Activated CD8-positive, alpha-beta T cell treated with anti-CD3 and anti-CD28 coated beads for 36 hours (primary cell): ENCODE data around the gene UGT1A8. TPM values are rescaled to one million over a fixed set of nuclear protein-coding genes. Genes with fewer than 3 reads are reported as not detected.
"Not testable (repeated sequence)": the region's sequence is repeated elsewhere in the genome, so short reads cannot be mapped to it uniquely, and the experiment has no call there.

Experiments
- ATAC-seq: fragments of 200-7000 bp; cut with Tn5 transposase; one replicate; pipeline ENCODE4 v1.10.0; 2021; ENCODE audit warnings: mild to moderate bottlenecking, moderate library complexity
- CTCF ChIA-PET: fragments of 350-600 bp; sonication (Branson Sonifier 250); formaldehyde crosslinking; loops from one replicate; lab custom pipeline; 2021; ENCODE audit warnings: antibody characterized with exemption; lab: Charles Lee
- POLR2A ChIA-PET: fragments of 350-600 bp; sonication (Branson Sonifier 250); formaldehyde crosslinking; loops from one replicate; lab custom pipeline; 2021; ENCODE audit warnings: antibody characterized with exemption; lab: Charles Lee
- DNase-seq: peaks from one replicate; pipeline ENCODE4 v3.0.0-alpha.2; 2020
- H3K27ac Mint-ChIP-seq: one replicate; pipeline ENCODE4 v1.8.0; 2021; ENCODE audit warnings: mild to moderate bottlenecking, mixed read lengths
- H3K27me3 Mint-ChIP-seq: one replicate; pipeline ENCODE4 v1.8.0; 2021; ENCODE audit warnings: mixed read lengths
- H3K36me3 Mint-ChIP-seq: one replicate; pipeline ENCODE4 v1.8.0; 2021; ENCODE audit warnings: low read depth, mixed read lengths
- H3K4me1 Mint-ChIP-seq: one replicate; pipeline ENCODE4 v1.8.0; 2021; ENCODE audit warnings: low read depth, mixed read lengths
- H3K4me3 Mint-ChIP-seq: one replicate; pipeline ENCODE4 v1.8.0; 2021; ENCODE audit warnings: mild to moderate bottlenecking, moderate library complexity, mixed read lengths
- H3K9me3 Mint-ChIP-seq: one replicate; pipeline ENCODE4 v1.8.0; 2021; ENCODE audit warnings: mixed read lengths
- CTCF ChIP-seq: fragments of 200-600 bp; IDR thresholded peaks from one replicate; pipeline ENCODE4 v1.8.0; 2022; ENCODE audit warnings: antibody characterized with exemption, mild to moderate bottlenecking
- intact Hi-C: fragments of 100-400 bp; cut with micrococcal nuclease; formaldehyde crosslinking; loops from one replicate; pipeline ENCODE4 v1.10.0; 2022
- total RNA-seq, 2 experiments: library from RNA; stranded (reverse); gene quantifications; one replicate each; pipeline ENCODE4 v1.2.3, GENCODE V29; 2021

The UGT1A8 gene
- total RNA-seq, 2 experiments from 2014 or later = not detected

DNA sequence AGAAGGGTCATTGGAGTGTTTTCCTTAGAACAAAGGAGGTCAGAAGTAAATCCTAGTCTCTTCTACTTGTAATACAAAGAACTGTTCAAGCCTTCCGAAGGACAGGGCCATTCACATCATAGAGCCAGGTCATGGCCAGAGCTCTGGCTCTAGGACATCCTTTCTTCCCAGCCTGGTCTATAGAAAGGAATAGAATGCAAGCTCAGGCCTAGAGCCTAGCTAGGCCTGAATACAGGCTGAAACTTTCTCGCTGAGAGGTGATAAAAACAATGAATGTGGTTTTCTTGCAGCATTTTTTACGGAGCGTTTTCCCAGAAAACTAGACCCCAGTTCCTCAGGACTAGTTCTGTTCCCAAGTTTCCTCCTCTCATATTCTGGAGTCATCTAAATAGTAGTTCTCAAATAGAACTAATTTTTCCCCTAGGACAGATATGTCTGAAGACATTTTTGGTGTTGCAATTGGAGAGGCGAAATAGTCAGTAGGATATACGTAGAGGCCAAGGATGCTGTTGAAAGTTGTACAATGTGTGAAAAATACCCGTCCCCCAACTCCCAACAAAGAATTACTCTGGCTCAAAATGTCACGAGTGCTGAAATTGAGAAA, 82.1 kb downstream of the UGT1A8 start:
- no peak for DNase-seq
- no peaks in the 10 kb centered on the region for H3K9me3 Mint-ChIP-seq
- POLR2A ChIA-PET = no interaction called here
- no peak for ATAC-seq
- H3K4me3 Mint-ChIP-seq = no peak overlapping the region
- intact Hi-C loops = no loop called here
- no peak for TF ChIP-seq CTCF
- peaks cover 8% of the 10 kb centered on the region for H3K27me3 Mint-ChIP-seq
- no peaks in the 10 kb centered on the region for H3K36me3 Mint-ChIP-seq
- no peak overlapping the region for H3K27ac Mint-ChIP-seq
- CTCF ChIA-PET = no interaction called here
- no peaks in the 10 kb centered on the region for H3K4me1 Mint-ChIP-seq

DNA sequence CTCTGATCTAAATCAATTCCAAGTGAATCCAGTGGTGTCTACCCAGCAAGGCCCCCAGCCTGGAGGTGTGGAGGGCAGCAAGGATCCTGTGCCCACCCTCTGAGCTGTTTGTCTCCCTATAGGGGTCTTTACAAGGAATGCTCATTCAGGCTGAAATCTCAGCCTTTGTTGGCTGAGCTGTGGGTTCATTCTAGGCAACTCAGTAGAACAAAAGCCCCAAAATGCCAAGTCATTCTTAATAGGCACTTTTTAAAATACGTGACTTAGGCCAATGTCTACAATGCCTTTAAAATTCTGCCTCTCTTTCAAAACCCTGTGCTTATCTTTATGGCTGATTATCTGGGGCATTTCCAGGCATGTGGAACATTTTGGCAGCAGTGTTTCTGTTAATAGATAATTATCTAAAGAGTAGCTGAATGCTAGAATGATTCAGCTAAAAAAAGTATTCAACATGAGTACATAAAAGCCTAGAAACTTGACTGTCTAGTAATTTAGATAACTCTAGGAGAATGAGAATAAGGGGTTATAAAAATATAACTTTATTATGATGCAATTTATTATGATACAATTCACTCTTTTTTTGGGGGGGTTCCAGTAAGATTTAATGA, 82.7 kb downstream of the UGT1A8 start:
- no peak for DNase-seq
- ChIA-PET POLR2A (no interaction called here), CTCF (no interaction called here)
- intact Hi-C loops = no loop called here
- TF ChIP-seq CTCF = no peak
- no peak overlapping the region for H3K4me3 Mint-ChIP-seq
- no peak for ATAC-seq
- H3K27me3 Mint-ChIP-seq = peaks cover 8% of the 10 kb centered on the region
- H3K27ac Mint-ChIP-seq = no peak overlapping the region
- no peaks in the 10 kb centered on the region for H3K36me3 Mint-ChIP-seq
- no peaks in the 10 kb centered on the region for H3K9me3 Mint-ChIP-seq
- H3K4me1 Mint-ChIP-seq = no peaks in the 10 kb centered on the region

- H3K27ac Mint-ChIP-seq, H3K36me3 Mint-ChIP-seq, H3K9me3 Mint-ChIP-seq, H3K4me3 Mint-ChIP-seq, CTCF ChIA-PET, intact Hi-C loops, POLR2A ChIA-PET, H3K27me3 Mint-ChIP-seq, DNase-seq, H3K4me1 Mint-ChIP-seq, ATAC-seq: not testable (repeated sequence)
These were observed 83.4 kb downstream of the UGT1A8 start for GRCh38 chr2:233700842-233701241.

DNA sequence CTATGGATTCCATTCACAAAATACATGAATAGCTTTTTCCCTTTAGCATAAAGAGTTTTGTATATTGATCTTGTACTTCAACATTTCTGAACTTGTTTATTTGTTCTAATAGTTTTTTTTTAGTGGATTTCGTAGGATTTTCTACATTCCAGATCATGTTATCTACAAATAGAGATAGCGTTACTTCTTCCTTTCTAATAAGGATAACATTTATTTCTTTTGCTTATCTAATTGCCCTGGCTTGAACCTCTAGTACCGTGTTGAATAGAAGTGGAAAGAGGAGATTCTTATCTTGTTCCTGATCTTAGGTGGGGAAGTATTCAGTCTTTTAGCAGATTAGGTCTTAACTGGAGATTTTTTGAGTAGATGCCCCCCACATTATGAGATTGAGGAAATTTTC, 84.8 kb downstream of the UGT1A8 start:
- Mint-ChIP-seq H3K9me3 (no peaks in the 10 kb centered on the region), H3K27ac (no peak overlapping the region), H3K36me3 (no peaks in the 10 kb centered on the region), H3K4me1 (no peaks in the 10 kb centered on the region), H3K27me3 (peaks cover 4% of the 10 kb centered on the region), H3K4me3 (no peak overlapping the region)
- intact Hi-C loops = no loop called here
- ATAC-seq (no peak), DNase-seq (no peak)
- TF ChIP-seq CTCF = no peak
- CTCF ChIA-PET = no interaction called here
- POLR2A ChIA-PET = no interaction called here

DNA sequence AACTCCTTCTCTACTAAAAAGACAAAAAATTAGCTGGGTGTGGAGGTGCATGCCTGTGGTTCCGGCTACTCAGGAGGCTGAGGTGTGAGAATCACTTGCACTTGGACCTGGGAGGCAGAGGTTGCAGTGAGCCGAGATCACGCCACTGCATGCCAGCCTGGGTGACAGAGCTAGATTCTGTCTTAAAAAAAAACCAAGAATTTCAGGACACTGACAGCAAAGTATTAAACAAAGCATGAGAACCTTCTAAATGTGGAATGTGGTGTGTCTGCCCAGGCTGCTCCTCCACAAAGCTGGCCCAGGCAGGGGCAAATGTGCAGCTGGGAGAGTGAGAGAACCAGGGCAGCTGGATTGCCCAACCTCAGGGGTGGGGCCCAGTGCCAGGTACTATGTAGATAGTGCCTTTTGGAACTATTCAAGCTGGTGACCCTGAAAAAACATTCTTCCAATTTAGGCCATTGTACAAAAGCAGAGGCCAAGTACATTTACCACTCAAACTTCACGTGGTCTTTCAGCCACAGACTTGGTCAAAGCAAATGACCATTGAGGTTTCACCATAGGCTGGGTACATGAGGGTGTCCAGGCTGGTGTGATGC, 88.6 kb downstream of the UGT1A8 start:
- no peak for ATAC-seq
- no peaks in the 10 kb centered on the region for H3K36me3 Mint-ChIP-seq

More for the DNA sequence above, 88.6 kb downstream of the UGT1A8 start:
- CTCF ChIA-PET = no interaction called here
- no peaks in the 10 kb centered on the region for H3K9me3 Mint-ChIP-seq
- TF ChIP-seq CTCF = no peak
- H3K4me3 Mint-ChIP-seq = no peak overlapping the region
- no peak overlapping the region for H3K27ac Mint-ChIP-seq
- H3K27me3 Mint-ChIP-seq = peaks cover 5% of the 10 kb centered on the region
- DNase-seq = no peak
- no peaks in the 10 kb centered on the region for H3K4me1 Mint-ChIP-seq
- intact Hi-C loops = no loop called here
- POLR2A ChIA-PET = no interaction called here
